Measurements from ENCODE around the gene GFOD1.

Gene GFOD1

GRCh38 chr6:13421425-13422059, 65.9 kb downstream of the GFOD1 start:
- no peak for DNase-seq

GRCh38 chr6:13420269-13420668, 67.1 kb downstream of the GFOD1 start:
- DNase-seq, result no peak

- no peak for DNase-seq
These were observed 67.8 kb downstream of the GFOD1 start for GRCh38 chr6:13419422-13420195.

- DNase-seq, result no peak
These were observed 68.6 kb downstream of the GFOD1 start for GRCh38 chr6:13418844-13419243.

GRCh38 chr6:13417954-13418353, 69.4 kb downstream of the GFOD1 start:
- DNase-seq, result no peak

- no peak for DNase-seq
These were observed 70.0 kb downstream of the GFOD1 start for GRCh38 chr6:13417431-13417830.

- DNase-seq, result no peak
These were observed 72.1 kb downstream of the GFOD1 start for GRCh38 chr6:13415283-13415682.

- no peak for DNase-seq
These were observed 73.4 kb downstream of the GFOD1 start for GRCh38 chr6:13413900-13414555.

GRCh38 chr6:13413466-13413862, 73.9 kb downstream of the GFOD1 start:
- no peak for DNase-seq

- no peak for DNase-seq
These were observed 74.5 kb downstream of the GFOD1 start for GRCh38 chr6:13412639-13413465.

GRCh38 chr6:13412211-13412610, 75.2 kb downstream of the GFOD1 start:
- no peak for DNase-seq

- DNase-seq, result no peak
These were observed 75.9 kb downstream of the GFOD1 start for GRCh38 chr6:13411484-13411883.

- DNase-seq, result no peak
These were observed 77.4 kb downstream of the GFOD1 start for GRCh38 chr6:13409991-13410390.

GRCh38 chr6:13407709-13408695, 79.4 kb downstream of the GFOD1 start:
- DNase-seq, result no peak

- no peak for DNase-seq
These were observed 80.1 kb downstream of the GFOD1 start for GRCh38 chr6:13407368-13407708.

- DNase-seq, result no peak
These were observed 80.6 kb downstream of the GFOD1 start for GRCh38 chr6:13406781-13407180.

- no peak for DNase-seq
These were observed 81.4 kb downstream of the GFOD1 start for GRCh38 chr6:13405961-13406477.

- no peak for DNase-seq
These were observed 82.5 kb downstream of the GFOD1 start for GRCh38 chr6:13404892-13405254.

GRCh38 chr6:13404228-13404891, 83.0 kb downstream of the GFOD1 start:
- no peak for DNase-seq

- DNase-seq, result no peak
These were observed 84.7 kb downstream of the GFOD1 start for GRCh38 chr6:13402711-13403110.

GRCh38 chr6:13400772-13401171, 86.6 kb downstream of the GFOD1 start:
- DNase-seq, result no peak

Data from NCI-H1694 (cell line).